Left ventricle myocardium inferior (tissue), 1 donor: ENCODE measurements around the gene RPL21. TPM values are rescaled to one million over a fixed set of nuclear protein-coding genes. Genes with fewer than 3 reads are reported as not detected.

Source experiments
- DNase-seq: peaks from one replicate; pipeline ENCODE4 v3.0.0-alpha.2; 2020
- H3K27ac ChIP-seq: fragments of 200-600 bp; replicated peaks from 2 replicates; pipeline ENCODE4 v1.8.0; 2021
- H3K27me3 ChIP-seq: fragments of 200-600 bp; 2 replicates; pipeline ENCODE4 v1.8.0; 2021; ENCODE audit warnings: low read depth
- H3K36me3 ChIP-seq: fragments of 200-600 bp; 2 replicates; pipeline ENCODE4 v1.8.0; 2021
- H3K4me1 ChIP-seq: fragments of 200-600 bp; 2 replicates; pipeline ENCODE4 v1.8.0; 2021
- H3K4me3 ChIP-seq: fragments of 200-600 bp; 2 replicates; pipeline ENCODE4 v1.8.0; 2021; ENCODE audit warnings: mild to moderate bottlenecking, moderate library complexity
- H3K9me3 ChIP-seq: fragments of 200-600 bp; replicated peaks from 2 replicates; pipeline ENCODE4 v1.8.0; 2021
- CTCF ChIP-seq: fragments of 200-600 bp; IDR thresholded peaks from 2 replicates; pipeline ENCODE4 v1.8.0; 2021; ENCODE audit warnings: antibody characterized with exemption, mild to moderate bottlenecking, borderline replicate concordance
- intact Hi-C: fragments of 100-400 bp; cut with micrococcal nuclease; formaldehyde crosslinking; loops from one replicate; pipeline ENCODE4 v1.11.0; 2022
- total RNA-seq: library from RNA; stranded (reverse); fragmentation: NEBNext Ultra II Directional; extraction: Animal tissue kit (Norgen Biotek cat#: 25700); gene quantifications from one replicate; pipeline ENCODE4 v1.2.1, GENCODE V29; 2021
- donor health status: DM: no; HTN: yes; CAD: no; lungs with severe emphysema.

Gene RPL21
- total RNA-seq, 1 donor from 2014 or later: 674 TPM

GRCh38 chr13:27245610-27246009, 5.7 kb upstream of the RPL21 start:
- intact Hi-C loops: no loop called here
- Histone ChIP-seq H3K36me3 (no peaks in the 10 kb centered on the region), H3K27ac (no peak overlapping the region), H3K4me3 (no peak overlapping the region), H3K9me3 (no peaks in the 10 kb centered on the region), H3K27me3 (no peaks in the 10 kb centered on the region), H3K4me1 (peaks cover 13% of the 10 kb centered on the region)
- no peak for DNase-seq
- TF ChIP-seq CTCF: no peak

GRCh38 chr13:27250833-27251165, 559 bp upstream of the RPL21 start:
- H3K27ac ChIP-seq: peak overlapping the region; percentile 98
- TF ChIP-seq CTCF: no peak
- DNase-seq: no peak
- no peaks in the 10 kb centered on the region for H3K9me3 ChIP-seq
- intact Hi-C loops: loop anchor here (10.0 kb wide), 1 partner anchor 194 kb away; no protein-coding TSS in a partner anchor
- peaks cover 61% of the 10 kb centered on the region for H3K4me1 ChIP-seq
- peaks cover 22% of the 10 kb centered on the region for H3K36me3 ChIP-seq
- no peaks in the 10 kb centered on the region for H3K27me3 ChIP-seq
- H3K4me3 ChIP-seq: peak overlapping the region; percentile 88

- Histone ChIP-seq H3K4me1 (peaks cover 61% of the 10 kb centered on the region), H3K36me3 (peaks cover 38% of the 10 kb centered on the region), H3K27ac (peak overlapping the region; percentile 98), H3K9me3 (no peaks in the 10 kb centered on the region), H3K27me3 (no peaks in the 10 kb centered on the region), H3K4me3 (peak overlapping the region; percentile 88)
- no peak for DNase-seq
- TF ChIP-seq CTCF: no peak
- intact Hi-C loops: loop anchor here (10.0 kb wide), 1 partner anchor 192 kb away; no protein-coding TSS in a partner anchor
These were observed 1.1 kb downstream of the RPL21 start for GRCh38 chr13:27252467-27252866.

- no peak for TF ChIP-seq CTCF
- H3K27ac ChIP-seq: no peak overlapping the region
- H3K36me3 ChIP-seq: peaks cover 69% of the 10 kb centered on the region
- intact Hi-C loops: loop anchor here (10.0 kb wide), 1 partner anchor 188 kb away; no protein-coding TSS in a partner anchor
- no peak for DNase-seq
- no peaks in the 10 kb centered on the region for H3K27me3 ChIP-seq
- H3K4me1 ChIP-seq: peaks cover 45% of the 10 kb centered on the region
- H3K4me3 ChIP-seq: no peak overlapping the region
- no peaks in the 10 kb centered on the region for H3K9me3 ChIP-seq
These were observed 5.8 kb downstream of the RPL21 start for GRCh38 chr13:27257233-27257568.

- no peak overlapping the region for H3K4me3 ChIP-seq
- H3K27me3 ChIP-seq: no peaks in the 10 kb centered on the region
- H3K9me3 ChIP-seq: no peaks in the 10 kb centered on the region
- peaks cover 71% of the 10 kb centered on the region for H3K36me3 ChIP-seq
- intact Hi-C loops: loop anchor here (10.0 kb wide), 1 partner anchor 187 kb away; no protein-coding TSS in a partner anchor
- peaks cover 39% of the 10 kb centered on the region for H3K4me1 ChIP-seq
- H3K27ac ChIP-seq: no peak overlapping the region
- TF ChIP-seq CTCF: no peak
- no peak for DNase-seq
These were observed 6.4 kb downstream of the RPL21 start for GRCh38 chr13:27257648-27258253.
